ENCODE data around the gene PSMD13.
A peak's percentile ranks its signal among the peaks of the same experiment; 100 is the strongest.
"Not testable (repeated sequence)": the region's sequence is repeated elsewhere in the genome, so short reads cannot be mapped to it uniquely, and the experiment has no call there.

Gene PSMD13

GRCh38 chr11:220641-221215, 16.0 kb upstream of the PSMD13 start:
- DNase-seq, result not testable (repeated sequence)

- no peak for DNase-seq
Measured at GRCh38 chr11:221539-221938, 15.2 kb upstream of the PSMD13 start.

GRCh38 chr11:221998-222789, 14.6 kb upstream of the PSMD13 start:
- no peak for DNase-seq

GRCh38 chr11:223026-223789, 13.6 kb upstream of the PSMD13 start:
- DNase-seq, result no peak

- no peak for DNase-seq
Measured at GRCh38 chr11:223884-224283, 12.9 kb upstream of the PSMD13 start.

GRCh38 chr11:224424-224823, 12.4 kb upstream of the PSMD13 start:
- DNase-seq, result no peak

- no peak for DNase-seq
Measured at GRCh38 chr11:225734-226453, 10.9 kb upstream of the PSMD13 start.

- no peak for DNase-seq
Measured at GRCh38 chr11:227824-228379, 8.9 kb upstream of the PSMD13 start.

- no peak for DNase-seq
Measured at GRCh38 chr11:230431-230830, 6.3 kb upstream of the PSMD13 start.

GRCh38 chr11:232783-233565, 3.8 kb upstream of the PSMD13 start:
- DNase-seq, result no peak

- no peak for DNase-seq
Measured at GRCh38 chr11:235180-235579, 1.6 kb upstream of the PSMD13 start.

GRCh38 chr11:235609-235996, 1.2 kb upstream of the PSMD13 start:
- no peak for DNase-seq

- DNase-seq, result peak; percentile 82
Measured at GRCh38 chr11:235997-236773, 591 bp upstream of the PSMD13 start, which contains the start of gene SIRT3. Gene SIRT3 (minus strand): TSS chr11:236342. CDS start chr11:236328, 14 bp downstream.

- not testable (repeated sequence) for DNase-seq
Measured at GRCh38 chr11:238346-238745, 1.6 kb downstream of the PSMD13 start.

GRCh38 chr11:240315-240714, 3.5 kb downstream of the PSMD13 start:
- DNase-seq, result no peak

GRCh38 chr11:241634-242033, 4.9 kb downstream of the PSMD13 start:
- peak; percentile 8 for DNase-seq

- no peak for DNase-seq
Measured at GRCh38 chr11:244376-244775, 7.6 kb downstream of the PSMD13 start.

- DNase-seq, result no peak
Measured at GRCh38 chr11:249062-249461, 12.3 kb downstream of the PSMD13 start.

- peak; percentile 19 for DNase-seq
Measured at GRCh38 chr11:250274-250673, 13.5 kb downstream of the PSMD13 start.

GRCh38 chr11:250740-251299, 14.0 kb downstream of the PSMD13 start:
- DNase-seq, result peak; percentile 86

- peak; percentile 21 for DNase-seq
Measured at GRCh38 chr11:251550-251949, 14.8 kb downstream of the PSMD13 start.

All from stimulated activated CD8-positive, alpha-beta memory T cell treated with anti-CD3 and anti-CD28 coated beads, Interleukin-4, amount 100 ng/mL, for 48 hours (primary cell).